ENCODE results near the gene COPS9. TPM values are rescaled to one million over a fixed set of nuclear protein-coding genes. Genes with fewer than 3 reads are reported as not detected.

Gene COPS9
- total RNA-seq, 2 donors from 2014 or later, result 170 to 184 TPM

- WGBS, 2 donors, result 51 to 53% methylated on average over 12 of the region's 12 CpGs
- DNase-seq, result no peak
- Histone ChIP-seq H3K4me3 (no peak overlapping the region), H3K4me1 (peaks cover 7% of the 10 kb centered on the region), H3K9me3 (no peaks in the 10 kb centered on the region), H3K27me3 (no peaks in the 10 kb centered on the region), H3K27ac (no peak overlapping the region), H3K36me3 (replicated peaks in 1 of 2; ENCODE audit: insufficient read depth in 1 of 2, low read depth in 2 of 2) (no peaks in the 10 kb centered on the region)
- intact Hi-C loops (cut with DNase I), result loop anchor here (10.0 kb wide), 1 partner anchor 298 kb away; no protein-coding TSS in a partner anchor
- no peak for ATAC-seq
- TF ChIP-seq CTCF (IDR thresholded peaks at IDR 0.05) (no peak), POLR2A (IDR thresholded peaks at IDR 0.05) (no peak)
These were observed 10.6 kb upstream of the COPS9 start for GRCh38 chr2:240146627-240147278.

- no peak for ATAC-seq
These were observed 10.0 kb upstream of the COPS9 start for GRCh38 chr2:240146141-240146561.

GRCh38 chr2:240145461-240145860 is 9.4 kb upstream of the COPS9 start:
- intact Hi-C loops (cut with DNase I), result loop anchor here (10.0 kb wide), 1 partner anchor 299 kb away; no protein-coding TSS in a partner anchor
- 46 to 56% methylated on average over 13 of the region's 13 CpGs for WGBS, 2 donors

More at GRCh38 chr2:240146141-240146561, 10.0 kb upstream of the COPS9 start:
- Histone ChIP-seq H3K4me3 (no peak overlapping the region), H3K4me1 (peaks cover 7% of the 10 kb centered on the region), H3K27ac (no peak overlapping the region), H3K36me3 (replicated peaks in 1 of 2; ENCODE audit: insufficient read depth in 1 of 2, low read depth in 2 of 2) (no peaks in the 10 kb centered on the region), H3K9me3 (no peaks in the 10 kb centered on the region), H3K27me3 (no peaks in the 10 kb centered on the region)
- intact Hi-C loops (cut with DNase I), result loop anchor here (10.0 kb wide), 1 partner anchor 299 kb away; no protein-coding TSS in a partner anchor
- TF ChIP-seq CTCF (IDR thresholded peaks at IDR 0.05) (no peak), POLR2A (IDR thresholded peaks at IDR 0.05) (no peak)
- WGBS, 2 donors, result 32 to 33% methylated on average over 10 of the region's 10 CpGs
- DNase-seq, result no peak

GRCh38 chr2:240144649-240145261 is 8.7 kb upstream of the COPS9 start:
- Histone ChIP-seq H3K27ac (no peak overlapping the region), H3K36me3 (replicated peaks in 1 of 2; ENCODE audit: insufficient read depth in 1 of 2, low read depth in 2 of 2) (no peaks in the 10 kb centered on the region), H3K4me1 (peaks cover 7% of the 10 kb centered on the region), H3K9me3 (no peaks in the 10 kb centered on the region), H3K27me3 (no peaks in the 10 kb centered on the region), H3K4me3 (no peak overlapping the region)
- ATAC-seq, result no peak
- WGBS, 2 donors, result 42 to 61% methylated on average over 11 to 17 of the region's 20 CpGs
- intact Hi-C loops (cut with DNase I), result loop anchor here (5.0 to 10.0 kb wide), 3 partner anchors 87 to 1107 kb away; no protein-coding TSS in a partner anchor
- no peak for TF ChIP-seq CTCF (IDR thresholded peaks at IDR 0.05)
- no peak for TF ChIP-seq POLR2A (IDR thresholded peaks at IDR 0.05)
- no peak for DNase-seq

More at GRCh38 chr2:240145461-240145860, 9.4 kb upstream of the COPS9 start:
- no peaks in the 10 kb centered on the region for H3K36me3 ChIP-seq (replicated peaks in 1 of 2; ENCODE audit: insufficient read depth in 1 of 2, low read depth in 2 of 2)
- H3K9me3 ChIP-seq, result no peaks in the 10 kb centered on the region
- no peak for DNase-seq
- ATAC-seq, result no peak
- no peak overlapping the region for H3K27ac ChIP-seq
- H3K4me3 ChIP-seq, result no peak overlapping the region
- peaks cover 7% of the 10 kb centered on the region for H3K4me1 ChIP-seq
- H3K27me3 ChIP-seq, result no peaks in the 10 kb centered on the region
- TF ChIP-seq POLR2A (IDR thresholded peaks at IDR 0.05) (no peak), CTCF (IDR thresholded peaks at IDR 0.05) (no peak)

Measured in body of pancreas (tissue), 4 donors.